ENCODE data around the gene MCRIP1. TPM values are rescaled to one million over a fixed set of nuclear protein-coding genes. Genes with fewer than 3 reads are reported as not detected.

MCRIP1 gene
- total RNA-seq, 1 donor from 2014 or later: 138 TPM

- no peak for DNase-seq
Measured at GRCh38 chr17:81802856-81803643, 30.0 kb downstream of the MCRIP1 start.

DNA sequence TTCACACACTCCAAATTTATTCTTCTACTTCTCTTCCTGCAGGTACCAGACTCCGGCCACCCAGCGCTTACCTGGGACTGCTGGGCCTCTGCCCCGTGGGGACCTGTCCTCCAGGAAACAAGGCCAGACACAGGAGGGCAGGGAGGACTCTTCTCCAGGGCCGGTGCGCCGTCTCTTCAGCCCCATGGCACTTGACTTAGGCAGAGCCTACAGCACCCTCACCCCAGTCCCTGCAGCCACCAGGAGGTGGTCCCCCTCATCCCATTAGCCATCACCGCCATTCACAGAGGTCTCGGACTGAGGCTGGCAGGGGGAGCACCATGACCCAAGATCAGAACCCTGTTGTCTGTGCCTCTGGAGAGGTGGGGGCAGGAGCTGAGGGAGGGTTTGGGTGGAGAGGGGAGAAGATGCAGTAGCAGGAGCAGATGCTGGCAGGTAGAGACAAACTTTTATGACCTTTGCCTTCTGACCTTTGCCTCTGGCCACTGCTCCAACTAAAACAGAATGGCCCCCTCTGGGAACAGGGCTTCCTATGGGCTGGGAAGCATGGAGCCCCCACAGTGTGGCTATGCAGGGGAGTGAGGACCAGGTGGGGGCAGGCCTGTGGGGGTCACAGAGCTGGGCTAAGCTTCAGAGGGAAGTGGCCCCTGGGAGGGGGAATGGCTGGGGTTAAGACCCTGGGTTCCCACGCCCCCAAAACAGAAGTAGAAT lies 30.9 kb downstream of the MCRIP1 start:
- no peak for DNase-seq

- no peak for DNase-seq
Measured at GRCh38 chr17:81801327-81801726, 31.8 kb downstream of the MCRIP1 start.

DNA sequence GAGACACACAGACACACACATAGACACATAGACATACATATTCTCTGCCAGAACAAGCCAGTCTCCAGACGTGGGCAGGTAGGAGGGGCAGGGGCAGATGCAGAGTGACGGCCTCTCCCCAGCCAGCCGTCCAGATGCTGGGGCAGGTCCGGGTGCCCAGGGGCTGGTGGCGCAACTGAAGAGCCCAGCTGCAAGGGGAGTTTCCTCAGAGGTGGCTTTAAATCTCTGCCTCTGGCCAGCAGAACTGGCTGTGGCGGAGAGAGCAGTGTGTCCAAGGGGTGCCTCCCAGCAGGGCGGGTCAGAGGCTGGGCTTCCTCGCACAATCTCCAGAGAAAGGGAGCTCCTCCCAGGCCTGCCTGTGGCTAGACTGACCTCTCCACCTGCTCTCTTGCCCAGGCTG lies 38.6 kb downstream of the MCRIP1 start:
- no peak for DNase-seq

- no peak for DNase-seq
Measured at GRCh38 chr17:81794074-81794476, 39.0 kb downstream of the MCRIP1 start.

- no peak for DNase-seq
Measured at GRCh38 chr17:81792675-81793615, 40.1 kb downstream of the MCRIP1 start.

Other genes starting within 250 kb of the MCRIP1 start
- 83.9 and 124 TPM in 2 replicates for gene NPLOC4, start 196.2 kb downstream of the MCRIP1 start, total RNA-seq
- gene TSPAN10, start 196.1 kb downstream of the MCRIP1 start, total RNA-seq: 0.68 and 1.3 TPM in 2 replicates
- 3.4 and 4.1 TPM in 2 replicates for gene PDE6G, start 176.7 kb downstream of the MCRIP1 start, total RNA-seq
- 25.2 and 45.1 TPM in 2 replicates for gene OXLD1, start 166.7 kb downstream of the MCRIP1 start, total RNA-seq
- gene CCDC137, start 166.6 kb downstream of the MCRIP1 start, total RNA-seq: 11.1 and 14.1 TPM in 2 replicates
- gene ARL16, start 149.5 kb downstream of the MCRIP1 start, total RNA-seq: 21.0 and 25.2 TPM in 2 replicates
- 59.7 and 98.5 TPM in 2 replicates for gene HGS, start 149.3 kb downstream of the MCRIP1 start, total RNA-seq
- gene MRPL12, start 129.9 kb downstream of the MCRIP1 start, total RNA-seq: 8.2 and 10.9 TPM in 2 replicates
- 11.4 and 28.4 TPM in 2 replicates for gene SLC25A10, start 121.0 kb downstream of the MCRIP1 start, total RNA-seq
- 0.17 TPM in 1 of 2 replicates, not detected in the other for gene GCGR, start 29.1 kb downstream of the MCRIP1 start, total RNA-seq
- not detected in 2 replicates for gene PPP1R27, start 1.8 kb upstream of the MCRIP1 start, total RNA-seq
- gene P4HB, start 27.2 kb upstream of the MCRIP1 start, total RNA-seq: 1,052 and 1,490 TPM in 2 replicates
- gene ARHGDIA, start 38.0 kb upstream of the MCRIP1 start, total RNA-seq: 195 and 495 TPM in 2 replicates
- 172 and 224 TPM in 2 replicates for gene ALYREF, start 58.3 kb upstream of the MCRIP1 start, total RNA-seq
- 79.9 and 128 TPM in 2 replicates for gene ANAPC11, start 58.4 kb upstream of the MCRIP1 start, total RNA-seq
- gene NPB, start 68.9 kb upstream of the MCRIP1 start, total RNA-seq: 0.28 TPM in 1 of 2 replicates, not detected in the other
- gene PCYT2, start 78.1 kb upstream of the MCRIP1 start, total RNA-seq: 41.0 and 80.1 TPM in 2 replicates
- 17.3 and 21.1 TPM in 2 replicates for gene SIRT7, start 84.9 kb upstream of the MCRIP1 start, total RNA-seq
- 19.7 and 22.4 TPM in 2 replicates for gene MAFG, start 94.4 kb upstream of the MCRIP1 start, total RNA-seq
- 59.4 and 97.8 TPM in 2 replicates for gene PYCR1, start 104.0 kb upstream of the MCRIP1 start, total RNA-seq
- not detected in 2 replicates for gene MYADML2, start 113.9 kb upstream of the MCRIP1 start, total RNA-seq
- gene NOTUM, start 127.9 kb upstream of the MCRIP1 start, total RNA-seq: 0.09 TPM in 1 of 2 replicates, not detected in the other
- 18.3 and 20.1 TPM in 2 replicates for gene ASPSCR1, start 144.3 kb upstream of the MCRIP1 start, total RNA-seq
- gene CENPX, start 189.6 kb upstream of the MCRIP1 start, total RNA-seq: 27.0 and 33.0 TPM in 2 replicates
- 15.1 and 23.3 TPM in 2 replicates for gene LRRC45, start 190.0 kb upstream of the MCRIP1 start, total RNA-seq
- 9.0 and 14.0 TPM in 2 replicates for gene RAC3, start 198.4 kb upstream of the MCRIP1 start, total RNA-seq
- gene DCXR, start 204.4 kb upstream of the MCRIP1 start, total RNA-seq: 56.8 and 63.8 TPM in 2 replicates
- gene RFNG, start 218.5 kb upstream of the MCRIP1 start, total RNA-seq: 22.6 and 34.9 TPM in 2 replicates
- 84.2 and 112 TPM in 2 replicates for gene GPS1, start 218.6 kb upstream of the MCRIP1 start, total RNA-seq
- 72.5 and 72.7 TPM in 2 replicates for gene DUS1L, start 232.5 kb upstream of the MCRIP1 start, total RNA-seq

Measured in dermis blood vessel endothelial cell (primary cell).